Activated CD4-positive, CD25-positive, alpha-beta regulatory T cell treated with anti-CD3 and anti-CD28 coated beads, Interleukin-2, amount 50 U/mL, for 72 hours (primary cell): ENCODE data around the gene A1BG.
"Not testable (repeated sequence)": the region's sequence is repeated elsewhere in the genome, so short reads cannot be mapped to it uniquely, and the experiment has no call there.

Experiments used
- DNase-seq: peaks from one replicate; pipeline ENCODE4 v3.0.0; 2021

Gene A1BG

DNA sequence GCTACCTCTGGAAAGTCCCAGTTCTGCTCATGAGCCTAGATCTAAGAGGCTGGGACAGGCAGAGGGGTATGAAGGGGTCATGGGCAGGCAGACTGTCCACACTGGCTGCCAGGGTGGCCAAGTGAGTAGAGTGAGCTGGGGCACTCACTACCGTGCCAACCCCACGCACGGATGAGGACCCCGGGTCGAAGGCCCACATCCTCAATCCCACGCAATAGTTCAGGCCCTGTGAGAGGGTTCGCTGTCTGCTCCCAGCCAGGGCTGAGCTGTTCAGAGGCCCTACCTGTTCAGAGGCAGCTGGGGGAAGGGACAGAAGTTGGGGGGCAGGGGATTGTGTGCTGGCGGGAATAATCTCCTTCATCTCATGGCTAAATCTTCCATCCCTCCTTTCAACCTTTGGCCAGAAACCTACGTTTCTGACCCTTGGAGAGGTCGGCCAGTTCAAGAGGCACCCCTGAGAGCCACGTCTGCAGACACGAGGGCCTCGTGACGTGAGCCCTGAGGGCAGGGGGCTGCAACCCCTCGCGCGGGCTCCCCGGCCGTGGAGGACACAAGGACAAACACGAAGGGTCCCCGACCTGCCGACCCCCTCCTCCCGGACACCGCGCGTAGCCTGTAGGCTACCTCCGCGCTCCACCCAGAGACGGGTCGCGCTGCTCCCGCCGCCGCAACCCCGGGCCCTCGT lies 32.7 kb upstream of the A1BG start:
- DNase-seq: no peak

DNA sequence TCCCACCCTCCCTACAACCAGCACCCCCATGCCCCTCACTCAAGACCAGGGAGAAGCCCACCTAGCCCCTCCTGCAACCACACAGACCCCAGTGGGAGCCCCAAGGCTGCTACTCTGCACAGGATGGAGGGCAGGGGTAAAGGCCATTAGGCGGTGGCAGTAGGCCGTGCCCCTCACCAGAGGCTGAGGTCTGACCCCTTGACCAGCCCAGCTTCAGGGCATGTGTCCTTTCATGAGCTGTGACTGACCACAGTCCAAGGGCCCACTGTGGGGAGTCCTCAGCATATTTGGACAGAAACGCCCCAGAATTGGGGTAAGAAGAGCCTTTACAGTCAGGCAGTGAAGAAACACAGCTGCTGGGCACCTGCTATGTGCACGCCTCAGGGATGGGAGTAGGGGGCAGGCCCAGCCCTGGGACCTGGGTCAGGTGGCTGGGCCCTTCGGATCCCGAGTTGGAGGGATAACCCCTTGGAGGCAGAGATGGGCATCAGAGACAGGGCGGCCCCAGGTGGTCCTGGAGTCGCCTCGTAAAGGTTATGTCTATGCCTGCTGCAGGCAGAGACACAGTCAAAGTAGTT lies 32.1 kb upstream of the A1BG start:
- no peak for DNase-seq

DNA sequence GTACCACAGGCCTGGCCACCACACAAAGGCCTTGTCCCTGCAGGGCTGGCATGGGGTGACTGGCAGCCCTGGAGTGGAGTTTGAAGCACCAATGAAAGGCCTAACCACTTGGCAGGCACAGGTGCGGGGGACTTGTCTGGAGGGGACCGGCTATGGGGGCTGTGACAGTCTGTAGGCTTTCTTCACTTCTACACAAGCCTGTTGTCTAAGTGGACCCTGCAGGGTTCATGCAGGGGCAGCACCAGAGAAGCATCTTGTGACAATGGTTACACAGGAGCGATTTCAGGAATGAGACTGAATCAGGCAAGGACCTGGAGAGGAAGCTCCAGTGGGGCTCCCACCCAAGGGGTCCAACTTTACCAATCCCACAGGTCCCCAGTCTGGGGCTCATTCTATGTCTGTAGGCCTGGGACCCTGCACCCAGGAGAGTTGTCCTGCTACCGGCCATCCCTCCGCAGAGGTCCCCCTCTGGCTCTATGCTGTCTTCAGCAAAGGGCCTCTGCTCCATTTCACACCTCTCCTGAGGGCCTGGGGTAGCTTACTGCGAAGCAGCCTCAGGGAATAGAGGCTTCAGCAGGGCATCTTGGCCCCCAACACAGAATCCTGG lies 29.8 kb upstream of the A1BG start:
- no peak for DNase-seq

DNA sequence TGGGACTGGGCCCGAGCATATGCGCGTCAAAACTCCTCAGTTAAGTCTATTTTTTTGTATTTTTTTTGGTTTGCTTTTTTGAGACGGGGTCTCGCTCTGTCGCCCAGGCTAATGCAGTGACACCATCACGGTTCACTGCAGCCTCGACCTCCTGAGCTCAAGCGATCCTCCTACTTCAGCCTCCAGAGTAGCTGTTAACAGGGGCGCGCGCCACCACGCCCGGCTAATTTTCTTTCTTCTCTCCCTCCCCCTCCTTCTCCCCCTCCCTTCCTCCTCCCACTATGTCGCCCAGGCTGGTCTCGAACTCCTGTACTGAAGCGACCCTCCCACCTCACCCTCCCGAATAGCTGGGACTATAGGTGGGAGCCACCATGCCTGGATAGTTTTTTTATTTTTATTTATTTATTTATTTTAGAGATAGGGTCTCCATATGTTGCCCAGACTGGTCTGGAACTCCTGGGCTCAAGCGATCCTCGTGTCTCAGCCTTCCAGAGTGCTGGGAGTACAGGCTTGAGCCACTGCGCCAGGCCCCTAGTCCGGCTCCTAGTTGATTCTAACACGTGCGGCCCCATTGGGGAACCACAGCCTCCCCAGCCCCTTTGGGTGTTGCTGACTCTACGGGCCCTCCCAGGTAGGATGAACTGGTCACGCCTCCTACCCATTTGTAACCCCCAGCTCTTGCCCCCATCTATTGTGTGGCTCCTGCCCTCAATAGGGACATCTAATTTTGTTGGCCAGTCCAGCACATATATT lies 28.3 kb upstream of the A1BG start:
- DNase-seq: no peak

DNA sequence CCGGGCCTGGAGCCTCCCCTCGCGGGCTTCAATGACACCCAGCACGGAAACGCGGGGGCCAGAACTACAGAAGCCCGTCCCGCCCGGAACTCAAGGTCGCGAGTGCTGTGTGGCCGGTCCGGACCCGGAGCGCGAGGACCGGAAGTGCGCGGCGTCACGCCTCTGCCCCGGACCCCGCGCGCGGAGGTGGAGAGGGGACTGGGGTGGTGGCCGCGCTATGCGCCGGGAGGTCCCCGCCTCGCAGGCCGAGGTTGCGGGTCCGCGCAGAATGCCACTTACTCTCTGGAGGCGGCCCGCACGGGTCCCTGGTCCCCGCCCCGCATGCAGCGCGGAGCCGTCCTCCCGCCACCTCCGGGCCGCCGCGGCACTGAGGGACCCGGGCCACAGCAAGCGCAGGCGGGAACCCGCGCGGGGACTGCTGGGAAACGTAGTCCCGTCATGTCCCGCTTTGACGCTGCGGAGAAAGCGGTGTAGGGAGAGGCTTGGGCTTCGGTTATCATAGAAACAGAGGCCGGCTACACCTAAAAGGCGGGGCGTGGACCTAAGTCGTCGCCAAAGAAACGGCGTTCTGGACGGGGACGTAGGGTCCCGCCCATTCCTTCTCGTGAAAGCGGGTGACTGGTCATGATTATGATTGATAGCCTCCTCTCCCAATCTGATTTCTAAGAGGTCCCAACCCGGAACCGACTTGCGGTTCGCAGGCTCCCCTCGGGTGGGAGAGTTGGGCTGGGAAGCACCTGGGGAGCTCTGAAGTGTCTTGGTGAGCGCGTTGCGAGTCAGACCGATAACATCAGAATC lies 27.6 kb upstream of the A1BG start, which contains the start of gene ZNF837:
ZNF837 (minus strand) TSS at position 369 of the 798 bp plus-strand sequence. CDS start 11,698 bp downstream, outside the sequence.
- peak; percentile 95 for DNase-seq

DNA sequence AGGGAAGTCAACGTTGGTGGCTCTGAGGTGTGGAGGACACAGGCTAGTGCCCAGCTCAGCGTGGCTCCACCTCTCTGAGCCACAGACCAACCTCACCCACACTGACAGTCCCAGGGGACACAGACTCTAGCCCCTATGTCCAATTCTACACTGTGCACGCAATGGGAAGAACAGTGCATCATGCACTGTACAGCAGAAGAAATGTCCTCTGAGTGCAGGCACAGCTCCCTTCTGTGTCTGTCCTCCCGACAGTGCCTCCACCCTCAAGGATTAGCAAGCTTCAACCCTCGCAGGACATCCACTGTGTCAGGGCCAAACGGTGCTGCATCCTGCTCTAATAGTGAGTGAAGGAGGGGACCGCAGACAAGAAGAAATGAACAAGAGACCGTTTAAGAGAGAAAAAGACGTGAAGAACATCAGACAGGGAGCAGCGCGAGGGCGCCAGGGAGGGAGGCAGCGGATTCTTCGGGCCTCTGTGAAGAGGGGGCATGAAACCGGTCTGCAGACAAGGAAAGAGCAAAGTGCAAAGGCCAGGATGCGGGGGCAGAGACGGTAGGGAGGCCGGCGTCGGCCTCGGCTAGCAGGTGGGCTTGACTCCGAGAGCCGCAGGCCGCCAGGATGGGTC lies 26.9 kb upstream of the A1BG start:
- no peak for DNase-seq

DNA sequence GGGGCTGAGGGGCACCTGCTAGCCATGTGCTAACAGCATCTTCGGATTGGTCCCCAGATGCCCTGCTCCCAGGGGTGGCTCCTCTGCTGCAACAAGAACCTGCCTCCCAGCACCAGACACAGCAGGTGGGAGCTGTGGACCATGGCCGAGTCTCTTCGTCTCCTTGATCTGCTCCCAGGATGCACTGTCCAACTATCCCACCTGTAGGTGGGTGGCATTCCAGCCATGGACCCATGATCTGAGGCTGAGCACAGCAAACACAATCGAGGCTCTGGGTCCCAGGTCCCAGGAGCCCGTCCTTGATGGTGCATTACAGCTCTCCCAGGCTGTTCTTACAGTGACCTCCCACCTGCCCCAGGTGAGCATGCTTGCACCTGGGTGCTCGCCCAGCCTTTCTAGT lies 26.0 kb upstream of the A1BG start:
- DNase-seq: no peak

DNA sequence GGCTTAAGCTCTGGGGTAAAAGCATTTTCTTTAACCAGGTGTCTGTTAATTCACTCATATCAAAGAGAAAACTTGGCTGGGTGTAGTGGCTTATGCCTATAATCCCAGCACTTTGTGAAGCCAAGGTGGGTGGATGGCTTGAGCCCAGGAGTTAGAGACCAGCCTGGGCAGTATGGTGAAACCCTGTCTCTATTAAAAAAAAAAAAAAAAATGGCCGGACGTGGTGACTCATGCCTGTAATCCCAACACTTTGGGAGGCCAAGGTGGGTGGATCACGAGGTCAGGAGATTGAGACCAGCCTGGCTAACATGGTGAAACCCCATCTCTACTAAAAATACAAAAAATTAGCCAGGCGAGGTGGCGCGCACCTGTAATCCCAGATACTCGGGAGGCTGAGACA lies 23.4 kb upstream of the A1BG start:
- not testable (repeated sequence) for DNase-seq

DNA sequence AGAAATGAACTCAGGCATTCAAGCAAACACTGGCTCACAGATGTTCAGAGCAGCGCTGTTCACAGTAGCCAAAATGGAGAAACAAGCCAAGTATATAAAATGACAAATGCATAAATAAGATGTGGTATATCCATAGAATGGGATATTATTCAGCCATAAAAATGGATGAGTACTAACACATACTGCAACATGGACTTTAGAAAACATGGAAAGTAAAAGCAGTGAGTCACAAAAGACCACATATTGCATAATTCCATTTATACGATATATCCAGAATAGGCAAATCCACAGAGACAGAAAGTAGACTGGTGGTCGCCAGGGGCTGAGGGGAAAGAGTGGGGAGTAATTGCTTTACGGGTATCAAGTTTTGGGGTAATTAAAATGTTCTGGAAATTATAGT lies 20.9 kb upstream of the A1BG start:
- DNase-seq: no peak

DNA sequence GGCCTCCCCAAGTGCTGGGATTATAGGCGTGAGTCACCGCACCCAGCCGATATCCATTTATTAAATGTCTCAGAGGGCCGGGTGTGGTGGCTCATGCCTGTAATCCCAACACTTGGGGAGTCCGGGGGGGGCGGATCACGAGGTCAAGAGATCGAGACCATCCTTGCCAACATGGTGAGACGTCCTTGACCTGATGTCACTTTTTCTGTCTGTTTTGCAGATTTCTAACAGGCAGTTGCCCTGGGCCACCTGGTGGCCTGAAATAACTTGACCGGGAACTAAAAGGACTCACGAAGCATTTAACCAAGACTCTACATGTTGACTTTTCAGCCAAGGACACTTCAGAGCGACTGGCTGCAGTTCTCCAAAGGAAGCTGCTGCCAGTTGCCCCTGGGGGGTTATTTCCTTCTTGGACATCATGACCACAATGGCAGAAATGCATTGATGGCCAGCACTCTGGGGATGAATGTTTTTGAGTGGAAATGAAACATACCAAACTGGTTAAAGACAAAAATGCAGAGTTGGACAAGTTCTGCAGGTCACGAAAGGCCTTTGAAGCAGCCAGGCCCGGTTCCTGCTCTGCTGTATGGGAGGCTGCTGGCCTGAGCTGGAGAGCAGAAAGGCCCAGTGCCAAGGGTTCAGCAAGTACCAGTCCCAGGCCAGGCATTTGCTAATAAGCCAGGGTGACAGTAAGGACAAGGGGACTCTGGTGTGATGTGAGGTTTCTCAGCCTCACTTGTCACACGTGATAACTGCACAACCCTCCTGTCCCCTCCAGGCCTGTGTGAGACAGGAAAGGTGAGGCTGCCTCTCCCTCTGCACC lies 19.2 kb upstream of the A1BG start:
- no peak for DNase-seq

DNA sequence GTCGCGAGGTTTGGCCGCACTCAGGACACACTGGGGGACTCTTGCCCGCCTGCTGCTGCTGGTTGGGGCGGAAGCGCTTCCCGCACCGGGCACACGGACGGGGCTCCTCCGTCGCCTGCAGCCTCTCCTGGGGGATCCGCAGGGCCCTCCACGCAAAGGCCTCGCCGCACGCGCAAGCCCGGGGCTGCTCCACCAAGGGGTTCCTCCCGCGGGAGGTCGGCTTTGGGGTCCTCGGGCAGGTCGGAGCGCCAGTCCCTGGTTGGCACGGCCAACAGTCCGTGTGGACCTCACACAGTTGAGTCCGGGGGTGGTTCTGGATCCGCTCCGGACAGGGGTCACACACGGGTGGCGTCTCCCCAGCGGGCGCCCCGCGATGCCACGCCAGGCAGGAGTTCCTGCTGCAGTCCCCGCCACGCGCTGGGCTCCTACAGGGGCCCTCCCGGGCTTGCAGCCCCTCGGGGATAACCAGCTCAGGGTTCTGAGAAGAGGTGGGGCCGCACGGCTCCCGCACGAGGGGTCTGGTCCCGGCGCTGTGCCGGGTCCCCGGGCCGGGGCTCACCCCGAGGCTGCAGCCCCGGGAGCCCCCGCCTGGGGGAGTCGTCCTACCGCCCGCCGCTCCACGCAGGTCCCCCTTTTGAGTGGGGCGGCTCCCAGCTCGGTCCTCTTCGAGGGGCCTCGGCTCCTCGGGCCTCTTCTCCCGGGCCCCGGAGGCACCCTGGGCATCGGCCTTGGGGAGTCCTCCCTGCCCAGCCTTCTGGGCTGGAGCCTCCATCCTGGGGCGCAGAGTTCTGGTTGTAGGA lies 15.5 kb upstream of the A1BG start:
- DNase-seq: no peak

DNA sequence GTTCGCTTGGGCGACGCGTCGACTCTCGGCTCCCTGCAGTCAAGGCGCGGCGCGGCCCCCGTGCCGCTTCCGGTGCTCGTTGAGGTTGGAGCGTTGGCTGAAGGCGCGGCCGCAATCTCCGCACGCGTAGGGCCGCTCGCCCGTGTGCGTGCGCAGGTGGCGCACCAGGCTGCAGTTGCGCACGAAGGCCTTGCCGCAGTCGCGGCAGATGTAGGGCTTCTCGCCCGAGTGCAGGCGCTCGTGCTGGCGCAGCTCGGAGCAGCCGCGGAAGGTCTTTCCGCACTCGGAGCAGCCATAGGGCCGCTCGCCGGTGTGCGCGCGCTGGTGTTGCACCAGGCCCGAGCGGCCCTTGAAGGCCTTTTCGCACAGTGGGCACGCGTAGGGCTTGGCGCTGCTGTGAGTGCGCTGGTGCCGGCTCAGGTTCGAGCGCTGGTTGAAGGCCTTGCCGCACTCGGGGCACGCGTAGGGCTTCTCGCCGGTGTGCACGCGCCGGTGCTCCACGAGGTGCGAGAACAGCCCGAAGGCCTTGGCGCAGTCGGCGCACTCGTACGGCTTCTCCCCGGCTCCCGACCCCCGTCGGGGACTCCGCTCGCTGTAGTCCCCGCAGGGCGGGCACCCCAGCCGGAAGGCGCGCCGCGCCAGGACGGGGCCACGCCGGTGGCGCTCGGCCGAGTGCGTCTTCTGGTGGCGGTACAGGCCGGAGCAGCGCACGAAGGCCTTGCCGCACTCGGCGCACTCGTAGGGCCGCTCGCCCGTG lies 14.6 kb upstream of the A1BG start:
- no peak for DNase-seq

DNA sequence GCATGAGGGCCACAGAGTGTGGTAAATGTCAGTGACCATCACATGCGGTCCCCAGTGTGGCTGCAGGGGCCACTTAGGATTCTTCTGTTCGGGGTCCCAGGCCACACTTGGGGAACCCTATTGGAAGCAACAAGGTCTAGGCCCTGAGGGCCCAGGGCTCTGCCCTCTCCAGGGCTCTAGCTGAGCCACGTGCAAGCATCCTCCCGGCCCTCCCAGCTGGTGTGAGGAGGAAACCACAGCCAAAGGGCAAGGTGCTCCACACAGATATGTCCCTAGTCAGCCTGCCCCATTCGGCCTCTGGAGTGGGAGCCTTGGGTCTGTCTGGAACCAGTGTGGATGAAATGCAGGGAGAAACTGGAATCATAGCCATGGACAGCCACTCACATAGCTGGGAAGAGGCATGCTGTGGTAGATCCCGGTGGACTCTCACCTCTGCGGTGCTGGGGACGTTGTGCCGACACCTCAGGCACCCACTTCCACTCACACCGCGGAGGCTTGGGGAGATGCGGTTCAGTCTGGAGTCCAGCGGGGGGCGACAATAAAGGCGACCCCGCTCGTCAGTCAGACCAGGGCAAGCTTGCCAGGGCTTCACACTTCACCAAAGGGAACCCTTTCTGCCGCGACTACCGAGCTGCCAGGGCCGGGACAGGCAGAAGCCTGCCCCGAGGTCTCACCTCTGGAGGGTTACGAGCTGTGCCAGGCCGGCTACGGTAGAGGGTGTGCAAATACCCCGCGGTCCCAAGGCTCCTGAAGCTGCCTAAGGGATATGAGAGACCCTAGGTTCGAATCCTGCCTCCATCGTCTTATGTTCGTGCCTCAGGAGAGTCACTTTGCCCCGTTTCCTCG lies 13.5 kb upstream of the A1BG start:
- no peak for DNase-seq

DNA sequence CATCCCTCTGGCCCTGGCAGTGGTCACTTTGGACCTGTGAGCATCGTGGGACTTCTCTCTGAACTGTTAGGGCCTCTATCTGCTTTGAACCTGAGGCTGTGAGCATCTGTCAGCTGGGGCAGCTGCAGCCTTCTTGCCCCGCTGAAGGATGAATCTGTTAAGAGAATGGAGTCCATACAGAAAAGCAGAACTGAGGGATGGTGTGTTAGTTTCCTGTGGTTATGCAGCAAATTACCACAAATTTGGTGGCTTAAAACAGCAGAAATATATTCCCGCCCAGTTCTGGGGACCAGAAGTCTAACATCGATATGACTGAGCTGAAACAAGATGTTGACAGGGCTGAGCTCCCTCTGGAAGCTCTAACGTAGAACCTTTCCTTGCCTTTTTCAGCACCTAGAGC lies 10.9 kb upstream of the A1BG start:
- DNase-seq: no peak

DNA sequence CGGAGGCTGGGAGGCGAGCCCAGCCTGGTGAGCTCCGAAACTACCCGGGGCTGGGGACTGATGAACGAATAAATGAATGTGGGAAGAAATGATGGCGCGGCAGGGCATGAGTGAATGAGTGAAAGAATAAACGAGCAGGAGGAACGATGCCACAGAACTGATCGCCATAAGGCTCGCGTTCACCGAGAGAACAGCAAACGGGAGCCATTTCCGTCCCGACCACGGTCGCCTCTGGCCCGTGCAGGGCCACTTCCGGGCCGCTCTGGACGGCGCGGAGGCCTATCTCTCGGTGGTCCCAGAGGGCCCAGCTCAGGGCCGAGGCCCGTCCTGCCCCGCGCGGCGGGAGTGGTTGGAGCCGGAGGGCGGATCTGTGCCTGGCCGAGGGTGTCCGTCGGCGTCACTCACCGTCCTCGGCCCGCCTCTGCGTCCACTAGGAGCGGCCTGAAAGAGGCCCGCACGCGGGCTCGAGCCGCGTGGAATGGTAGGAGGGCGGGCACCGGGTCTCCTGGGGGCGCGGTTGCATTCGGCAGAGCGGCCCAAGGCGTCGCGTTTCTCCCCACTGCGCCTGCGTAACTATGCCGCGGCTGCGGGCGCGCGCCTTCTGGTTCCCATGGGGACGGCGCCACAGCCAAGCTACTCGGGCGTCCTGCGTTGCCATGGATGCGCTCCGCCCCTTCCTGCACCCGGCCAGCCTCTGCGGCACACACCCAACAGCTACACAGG lies 9.1 kb upstream of the A1BG start, which contains the start of gene ZNF497:
ZNF497 (minus strand) TSS at position 480 of the 723 bp plus-strand sequence. CDS start 5,116 bp downstream, outside the sequence.
- peak; percentile 97 for DNase-seq

DNA sequence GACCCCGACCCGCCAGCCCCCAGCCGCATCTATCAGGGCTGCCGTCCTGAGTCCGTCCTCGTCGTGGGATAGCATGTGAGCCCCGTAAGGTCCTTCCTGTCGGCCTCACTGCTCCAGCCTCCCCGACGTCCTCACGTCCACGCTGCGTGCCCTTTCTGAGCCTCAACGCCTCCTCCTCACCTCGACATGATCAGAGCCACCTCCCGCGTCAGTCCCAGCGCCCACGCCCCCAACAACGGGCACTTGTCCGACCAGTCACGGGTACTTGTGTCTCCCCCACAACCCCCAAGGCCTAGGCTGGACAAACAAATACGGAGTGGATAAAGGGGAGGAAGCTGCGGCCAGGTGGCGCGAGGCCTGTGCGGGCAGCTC lies 8.6 kb upstream of the A1BG start:
- DNase-seq: peak; percentile 70

DNA sequence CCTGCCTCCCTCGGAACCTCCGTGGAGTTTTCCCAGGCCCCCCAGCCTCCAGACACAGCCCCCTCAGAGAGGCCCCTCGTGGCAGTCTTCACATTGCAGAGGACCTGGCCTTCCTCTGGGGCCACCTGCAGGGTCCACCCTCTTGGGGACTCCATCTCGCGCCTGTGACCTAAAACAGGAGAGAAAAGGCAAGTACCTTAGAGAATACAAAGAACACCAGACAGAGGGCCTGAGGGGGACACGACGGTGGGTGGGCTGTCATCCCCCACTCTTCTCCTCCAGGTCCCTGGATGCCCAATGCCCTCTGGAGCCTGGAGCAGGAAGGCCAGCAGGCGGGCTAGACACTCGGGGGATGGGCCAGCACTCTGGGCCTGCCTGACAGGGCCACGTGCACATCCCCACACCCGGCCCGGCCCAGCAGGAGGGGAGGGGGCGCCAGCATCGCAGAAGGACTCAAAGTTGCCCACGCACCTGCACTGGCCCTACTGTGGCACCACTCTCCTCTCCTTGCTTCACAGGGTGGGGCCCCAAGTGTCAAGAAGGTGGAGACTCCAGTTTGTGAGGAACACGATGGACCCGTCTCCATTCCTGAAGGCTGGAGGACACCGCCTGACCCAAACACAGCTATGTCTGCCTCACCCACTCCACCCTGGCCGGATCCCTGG lies 4.3 kb upstream of the A1BG start:
- DNase-seq: no peak
